Left ventricle myocardium inferior (tissue), 1 donor: ENCODE measurements around the gene ZNF133. TPM values are rescaled to one million over a fixed set of nuclear protein-coding genes. Genes with fewer than 3 reads are reported as not detected.

Experiments
- DNase-seq: peaks from one replicate; pipeline ENCODE4 v3.0.0-alpha.2; 2020
- H3K27ac ChIP-seq: fragments of 200-600 bp; replicated peaks from 2 replicates; pipeline ENCODE4 v1.8.0; 2021
- H3K27me3 ChIP-seq: fragments of 200-600 bp; 2 replicates; pipeline ENCODE4 v1.8.0; 2021; ENCODE audit warnings: low read depth
- H3K36me3 ChIP-seq: fragments of 200-600 bp; 2 replicates; pipeline ENCODE4 v1.8.0; 2021
- H3K4me1 ChIP-seq: fragments of 200-600 bp; 2 replicates; pipeline ENCODE4 v1.8.0; 2021
- H3K4me3 ChIP-seq: fragments of 200-600 bp; 2 replicates; pipeline ENCODE4 v1.8.0; 2021; ENCODE audit warnings: mild to moderate bottlenecking, moderate library complexity
- H3K9me3 ChIP-seq: fragments of 200-600 bp; replicated peaks from 2 replicates; pipeline ENCODE4 v1.8.0; 2021
- intact Hi-C: fragments of 100-400 bp; cut with micrococcal nuclease; formaldehyde crosslinking; loops from one replicate; pipeline ENCODE4 v1.11.0; 2022
- total RNA-seq: library from RNA; stranded (reverse); fragmentation: NEBNext Ultra II Directional; extraction: Animal tissue kit (Norgen Biotek cat#: 25700); gene quantifications from one replicate; pipeline ENCODE4 v1.2.1, GENCODE V29; 2021
- TF ChIP-seq, protein P1 (sequence below): fragments of 200-600 bp; IDR thresholded peaks from 2 replicates; pipeline ENCODE4 v1.8.0; 2021; ENCODE audit warnings: antibody characterized with exemption, mild to moderate bottlenecking, borderline replicate concordance
- donor health status: DM: no; HTN: yes; CAD: no; lungs with severe emphysema.

Gene ZNF133
- total RNA-seq, 1 donor from 2014 or later = 7.4 TPM

- TF ChIP-seq, protein P1, sequence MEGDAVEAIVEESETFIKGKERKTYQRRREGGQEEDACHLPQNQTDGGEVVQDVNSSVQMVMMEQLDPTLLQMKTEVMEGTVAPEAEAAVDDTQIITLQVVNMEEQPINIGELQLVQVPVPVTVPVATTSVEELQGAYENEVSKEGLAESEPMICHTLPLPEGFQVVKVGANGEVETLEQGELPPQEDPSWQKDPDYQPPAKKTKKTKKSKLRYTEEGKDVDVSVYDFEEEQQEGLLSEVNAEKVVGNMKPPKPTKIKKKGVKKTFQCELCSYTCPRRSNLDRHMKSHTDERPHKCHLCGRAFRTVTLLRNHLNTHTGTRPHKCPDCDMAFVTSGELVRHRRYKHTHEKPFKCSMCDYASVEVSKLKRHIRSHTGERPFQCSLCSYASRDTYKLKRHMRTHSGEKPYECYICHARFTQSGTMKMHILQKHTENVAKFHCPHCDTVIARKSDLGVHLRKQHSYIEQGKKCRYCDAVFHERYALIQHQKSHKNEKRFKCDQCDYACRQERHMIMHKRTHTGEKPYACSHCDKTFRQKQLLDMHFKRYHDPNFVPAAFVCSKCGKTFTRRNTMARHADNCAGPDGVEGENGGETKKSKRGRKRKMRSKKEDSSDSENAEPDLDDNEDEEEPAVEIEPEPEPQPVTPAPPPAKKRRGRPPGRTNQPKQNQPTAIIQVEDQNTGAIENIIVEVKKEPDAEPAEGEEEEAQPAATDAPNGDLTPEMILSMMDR = no peak
- Histone ChIP-seq H3K36me3 (no peaks in the 10 kb centered on the region), H3K4me1 (peaks cover 26% of the 10 kb centered on the region), H3K4me3 (no peak overlapping the region), H3K27ac (no peak overlapping the region), H3K27me3 (peaks cover 53% of the 10 kb centered on the region), H3K9me3 (peaks cover 22% of the 10 kb centered on the region)
- intact Hi-C loops = no loop called here
- DNase-seq = no peak
Measured at GRCh38 chr20:18284805-18285533, 3.4 kb upstream of the ZNF133 start.

DNA sequence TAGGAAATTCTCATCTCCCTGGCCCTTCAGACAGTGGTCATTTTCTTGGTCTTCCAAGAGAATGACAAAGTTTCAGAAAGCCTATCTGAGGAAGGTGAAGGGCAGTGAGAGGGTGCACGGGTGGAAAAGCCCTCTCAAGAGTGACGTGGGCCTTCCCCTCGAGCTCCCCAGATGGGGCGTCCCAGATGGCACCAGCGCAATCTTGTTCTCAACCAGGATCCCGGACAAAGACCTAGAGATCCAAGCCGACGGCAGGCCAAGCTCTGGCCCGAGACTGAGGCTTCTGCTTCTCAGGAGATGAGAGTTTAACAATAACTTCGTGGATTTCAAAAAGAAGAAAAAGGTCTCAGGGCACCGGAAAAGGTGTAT is 797 bp upstream of the ZNF133 start:
- Histone ChIP-seq H3K9me3 (peaks cover 22% of the 10 kb centered on the region), H3K27me3 (peaks cover 27% of the 10 kb centered on the region), H3K4me1 (peaks cover 28% of the 10 kb centered on the region), H3K27ac (peak overlapping the region; percentile 97), H3K4me3 (peak overlapping the region; percentile 80), H3K36me3 (peaks cover 8% of the 10 kb centered on the region)
- DNase-seq = peak; percentile 18
- TF ChIP-seq, protein P1 = no peak
- intact Hi-C loops = no loop called here

DNA sequence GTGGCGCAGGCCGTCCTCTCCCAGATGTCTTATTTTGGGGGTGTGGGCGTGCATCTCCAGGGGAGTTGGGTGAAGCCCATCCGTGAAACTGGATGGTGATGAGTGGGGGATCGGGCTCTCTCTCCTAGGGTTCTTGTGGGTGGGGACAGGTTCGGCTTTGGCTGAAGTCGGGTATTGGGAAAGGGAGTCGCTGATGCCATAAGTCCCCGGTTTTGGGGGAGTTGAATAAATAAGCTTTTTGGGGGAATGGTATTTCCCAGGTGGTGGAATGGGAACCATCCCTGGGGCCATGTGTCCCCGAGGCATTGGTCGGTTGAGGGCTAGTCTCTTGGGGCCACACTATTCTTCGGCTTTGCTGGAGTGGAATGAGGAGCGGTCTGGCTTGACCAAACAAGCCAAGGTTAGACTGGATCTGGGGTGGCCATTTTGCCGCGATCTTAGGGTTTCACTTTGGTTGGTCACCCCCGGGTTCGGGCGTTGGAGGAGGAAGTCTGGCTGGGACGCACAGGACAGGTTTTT is 481 bp downstream of the ZNF133 start:
- no peak for DNase-seq
- Histone ChIP-seq H3K36me3 (peaks cover 17% of the 10 kb centered on the region), H3K27me3 (peaks cover 14% of the 10 kb centered on the region), H3K4me3 (peak overlapping the region; percentile 80), H3K27ac (peak overlapping the region; percentile 97), H3K4me1 (peaks cover 28% of the 10 kb centered on the region), H3K9me3 (peaks cover 22% of the 10 kb centered on the region)
- intact Hi-C loops = no loop called here
- TF ChIP-seq, protein P1 = no peak

- Histone ChIP-seq H3K4me3 (peak overlapping the region; percentile 80), H3K9me3 (peaks cover 20% of the 10 kb centered on the region), H3K27ac (no peak overlapping the region), H3K36me3 (peaks cover 17% of the 10 kb centered on the region), H3K4me1 (peaks cover 28% of the 10 kb centered on the region), H3K27me3 (peaks cover 10% of the 10 kb centered on the region)
- TF ChIP-seq, protein P1 = no peak
- intact Hi-C loops = no loop called here
- DNase-seq = no peak
Measured at GRCh38 chr20:18289306-18289705, 979 bp downstream of the ZNF133 start.

DNA sequence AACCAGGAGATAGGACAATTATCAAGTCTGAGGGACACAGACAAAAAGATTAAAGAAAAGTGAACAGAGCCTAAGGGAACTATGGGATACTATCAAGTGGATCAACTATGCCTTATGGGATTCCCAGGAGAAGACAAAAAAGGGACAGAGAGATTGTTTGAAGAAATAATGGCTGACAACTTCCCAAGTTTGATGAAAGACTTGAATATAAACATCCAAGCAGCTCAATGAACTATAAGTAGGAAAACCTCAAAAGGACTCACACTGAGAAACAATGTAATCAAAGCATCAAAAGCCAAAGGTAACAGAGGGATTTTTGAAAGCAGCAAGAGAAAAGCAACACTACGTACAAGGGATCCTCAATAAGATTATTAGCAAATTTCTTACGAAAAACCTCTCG is 11.0 kb downstream of the ZNF133 start:
- intact Hi-C loops = no loop called here
- no peak overlapping the region for H3K4me3 ChIP-seq
- H3K36me3 ChIP-seq = peaks cover 15% of the 10 kb centered on the region
- H3K9me3 ChIP-seq = no peaks in the 10 kb centered on the region
- no peak for DNase-seq
- no peaks in the 10 kb centered on the region for H3K4me1 ChIP-seq
- no peak overlapping the region for H3K27ac ChIP-seq
- TF ChIP-seq, protein P1 = no peak
- no peaks in the 10 kb centered on the region for H3K27me3 ChIP-seq
